Dendritic cell treated with granulocyte-macrophage colony-stimulating factor and Interleukin-4, amounts not matched to agents 40 ng/mL and 50 ng/mL, for 4 days (primary cell): ENCODE results near the gene USP32.
"Not testable (repeated sequence)": the region's sequence is repeated elsewhere in the genome, so short reads cannot be mapped to it uniquely, and the experiment has no call there.

Experiments used
- H3K27ac Mint-ChIP-seq: one replicate; pipeline ENCODE4 v1.8.0; 2022; ENCODE audit warnings: mild to moderate bottlenecking, mixed read lengths
- H3K27me3 Mint-ChIP-seq: one replicate; pipeline ENCODE4 v1.8.0; 2022; ENCODE audit warnings: mild to moderate bottlenecking, mixed read lengths
- H3K36me3 Mint-ChIP-seq: one replicate; pipeline ENCODE4 v1.8.0; 2022; ENCODE audit warnings: low read depth, mixed read lengths
- H3K4me1 Mint-ChIP-seq: one replicate; pipeline ENCODE4 v1.8.0; 2022; ENCODE audit warnings: low read depth, mixed read lengths
- H3K4me3 Mint-ChIP-seq: one replicate; pipeline ENCODE4 v1.8.0; 2022; ENCODE audit warnings: mild to moderate bottlenecking, moderate library complexity, mixed read lengths
- H3K9me3 Mint-ChIP-seq: one replicate; pipeline ENCODE4 v1.8.0; 2022; ENCODE audit warnings: mixed read lengths
- intact Hi-C: fragments of 100-400 bp; cut with micrococcal nuclease; formaldehyde crosslinking; loops from one replicate; pipeline ENCODE4 v1.15.0; 2022

The USP32 gene

DNA sequence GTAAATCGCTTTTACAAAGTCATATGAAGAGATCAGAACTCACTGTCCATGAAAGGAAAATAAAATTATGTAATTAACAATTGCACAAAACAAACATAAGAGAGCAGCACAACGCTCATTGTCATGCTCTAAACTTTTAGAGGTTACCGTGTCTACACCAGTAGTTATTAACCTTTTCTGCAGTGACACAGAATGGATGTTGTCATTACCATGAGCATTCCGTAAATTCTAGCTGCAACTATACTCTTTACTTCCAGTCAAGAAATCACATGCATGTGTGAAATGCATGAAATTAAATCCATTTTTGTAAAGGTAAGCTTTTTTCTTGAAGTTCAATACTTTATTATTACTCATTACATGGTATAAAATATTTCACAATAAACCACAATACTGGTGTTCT is 38.2 kb downstream of the USP32 start:
- no peaks in the 10 kb centered on the region for H3K9me3 Mint-ChIP-seq
- H3K36me3 Mint-ChIP-seq, result peaks cover 11% of the 10 kb centered on the region
- intact Hi-C loops, result no loop called here
- no peak overlapping the region for H3K4me3 Mint-ChIP-seq
- no peaks in the 10 kb centered on the region for H3K27me3 Mint-ChIP-seq
- no peak overlapping the region for H3K27ac Mint-ChIP-seq
- H3K4me1 Mint-ChIP-seq, result peaks cover 36% of the 10 kb centered on the region

DNA sequence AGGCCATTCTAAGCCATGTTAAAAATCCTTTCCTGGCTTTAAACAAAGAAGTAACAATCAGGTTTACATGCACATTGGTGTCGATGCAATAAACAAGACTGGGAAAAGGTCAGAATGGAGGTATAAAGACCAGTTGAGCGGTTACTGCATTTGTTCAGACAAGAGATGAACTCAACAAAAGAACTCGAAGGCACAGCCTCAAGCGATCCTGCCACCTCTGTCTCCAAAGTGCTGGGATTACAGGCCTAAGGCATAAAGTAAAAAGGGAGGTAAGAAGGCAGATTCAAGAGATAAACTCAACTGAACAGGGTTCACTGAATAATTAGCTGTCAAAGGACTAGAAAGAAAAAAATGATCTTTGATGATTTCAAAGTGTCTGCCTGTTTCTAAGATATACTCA is 39.4 kb downstream of the USP32 start:
- H3K36me3 Mint-ChIP-seq, result peaks cover 11% of the 10 kb centered on the region
- H3K27me3 Mint-ChIP-seq, result no peaks in the 10 kb centered on the region
- no peak overlapping the region for H3K27ac Mint-ChIP-seq
- intact Hi-C loops, result no loop called here
- H3K4me3 Mint-ChIP-seq, result no peak overlapping the region
- peaks cover 37% of the 10 kb centered on the region for H3K4me1 Mint-ChIP-seq
- H3K9me3 Mint-ChIP-seq, result no peaks in the 10 kb centered on the region

DNA sequence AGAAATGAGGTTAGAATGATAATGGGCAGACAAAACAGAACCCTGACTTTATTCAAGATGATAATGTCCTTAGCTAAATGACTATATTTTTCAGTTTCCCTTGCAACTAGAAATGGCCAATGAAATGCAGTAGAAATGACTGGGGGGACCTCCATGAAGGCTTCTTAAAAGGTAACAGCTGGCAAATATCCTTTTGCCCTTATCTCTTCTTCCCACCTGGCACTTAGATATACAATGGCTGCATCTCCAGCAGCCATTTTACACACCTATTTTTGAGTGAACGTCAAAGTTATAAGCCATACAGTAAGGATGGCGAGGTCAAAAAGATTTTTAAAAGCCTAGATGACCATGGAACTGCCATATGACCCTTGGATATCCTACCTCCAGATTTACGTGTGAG is 39.9 kb downstream of the USP32 start:
- no peaks in the 10 kb centered on the region for H3K27me3 Mint-ChIP-seq
- peaks cover 11% of the 10 kb centered on the region for H3K36me3 Mint-ChIP-seq
- H3K27ac Mint-ChIP-seq, result no peak overlapping the region

DNA sequence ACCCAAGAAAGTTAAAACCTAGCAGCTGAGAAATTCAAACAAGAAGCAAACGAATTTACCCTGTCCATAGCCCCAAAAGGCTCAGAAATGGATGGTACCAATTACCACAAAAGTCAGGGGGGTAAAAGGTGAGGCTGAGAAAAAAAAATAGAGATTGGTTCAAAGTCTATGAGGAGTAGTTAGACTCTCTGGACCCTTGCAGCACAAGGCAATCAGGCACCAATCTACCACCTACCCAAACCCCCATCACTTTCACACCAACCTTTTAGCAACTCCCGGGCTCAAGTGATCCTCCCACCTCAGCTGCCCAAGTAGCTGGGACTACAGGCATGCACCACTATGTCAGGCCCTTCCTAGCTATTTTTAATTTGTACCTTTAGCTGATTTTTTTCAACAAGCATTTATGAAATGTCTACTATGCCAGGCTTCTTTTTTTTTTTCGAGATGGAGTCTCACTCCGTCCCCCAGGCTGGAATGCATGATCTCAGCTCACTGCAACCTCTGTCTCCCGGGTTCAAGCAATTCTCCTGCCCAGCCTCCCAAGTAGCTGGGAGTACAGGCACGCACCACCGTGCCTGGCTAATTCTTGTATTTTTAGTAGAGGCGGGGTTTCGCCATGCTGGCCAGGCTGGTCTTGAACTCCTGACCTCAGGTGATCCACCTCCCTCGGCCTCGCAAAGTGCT is 40.8 kb downstream of the USP32 start:
- Mint-ChIP-seq H3K9me3 (no peaks in the 10 kb centered on the region), H3K4me1 (peaks cover 26% of the 10 kb centered on the region), H3K27me3 (no peaks in the 10 kb centered on the region), H3K36me3 (peaks cover 11% of the 10 kb centered on the region), H3K4me3 (no peak overlapping the region), H3K27ac (no peak overlapping the region)
- intact Hi-C loops, result no loop called here

More for the DNA sequence above, 39.9 kb downstream of the USP32 start:
- no peak overlapping the region for H3K4me3 Mint-ChIP-seq
- H3K4me1 Mint-ChIP-seq, result peaks cover 35% of the 10 kb centered on the region
- no peaks in the 10 kb centered on the region for H3K9me3 Mint-ChIP-seq
- intact Hi-C loops, result no loop called here

DNA sequence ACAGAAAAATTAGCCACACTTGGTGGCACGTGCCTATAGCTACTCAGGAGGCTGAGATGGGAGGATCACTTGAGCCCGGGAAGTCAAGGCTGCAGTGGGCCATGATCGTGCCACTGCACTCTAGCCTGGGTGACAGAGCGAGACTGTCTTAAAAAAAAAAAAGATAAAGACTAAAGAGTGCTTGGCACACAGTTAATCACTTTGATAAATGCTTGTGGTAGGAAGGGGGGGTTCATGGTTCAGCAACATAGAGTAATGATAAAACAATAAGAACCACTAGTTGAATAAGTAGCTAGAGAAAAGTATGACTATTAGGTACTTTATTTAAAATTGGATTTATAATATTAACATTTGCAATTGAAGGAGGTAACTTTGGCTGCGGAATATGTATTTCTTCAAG is 43.3 kb downstream of the USP32 start:
- Mint-ChIP-seq H3K27me3 (no peaks in the 10 kb centered on the region), H3K4me3 (no peak overlapping the region), H3K9me3 (no peaks in the 10 kb centered on the region), H3K27ac (no peak overlapping the region), H3K36me3 (peaks cover 33% of the 10 kb centered on the region), H3K4me1 (peaks cover 8% of the 10 kb centered on the region)
- intact Hi-C loops, result loop anchor here (10.0 kb wide), 1 partner anchor 694 kb away; no protein-coding TSS in a partner anchor

DNA sequence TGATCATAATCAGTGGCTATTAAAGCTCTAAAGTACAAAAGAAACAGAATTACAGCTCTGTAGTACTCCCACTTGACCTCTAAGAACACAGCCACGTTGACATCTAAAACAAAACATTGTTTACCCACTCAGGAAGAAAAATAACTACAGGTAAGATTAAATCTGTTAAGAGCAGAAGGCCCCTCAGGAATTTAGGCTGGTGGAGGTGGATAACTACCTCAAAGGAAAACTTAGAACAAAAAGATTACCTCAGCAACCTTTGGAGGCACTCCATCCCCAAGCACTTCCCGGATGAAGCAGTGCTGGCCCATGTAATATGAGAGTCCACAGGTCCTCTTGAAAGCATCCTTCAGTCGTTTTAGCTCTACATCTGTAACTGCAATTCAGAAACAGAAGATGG is 46.7 kb downstream of the USP32 start:
- no peaks in the 10 kb centered on the region for H3K27me3 Mint-ChIP-seq
- no peak overlapping the region for H3K27ac Mint-ChIP-seq
- intact Hi-C loops, result loop anchor here (10.0 kb wide), 1 partner anchor 690 kb away; no protein-coding TSS in a partner anchor
- H3K4me3 Mint-ChIP-seq, result no peak overlapping the region
- H3K9me3 Mint-ChIP-seq, result no peaks in the 10 kb centered on the region
- peaks cover 55% of the 10 kb centered on the region for H3K36me3 Mint-ChIP-seq
- H3K4me1 Mint-ChIP-seq, result peaks cover 26% of the 10 kb centered on the region

DNA sequence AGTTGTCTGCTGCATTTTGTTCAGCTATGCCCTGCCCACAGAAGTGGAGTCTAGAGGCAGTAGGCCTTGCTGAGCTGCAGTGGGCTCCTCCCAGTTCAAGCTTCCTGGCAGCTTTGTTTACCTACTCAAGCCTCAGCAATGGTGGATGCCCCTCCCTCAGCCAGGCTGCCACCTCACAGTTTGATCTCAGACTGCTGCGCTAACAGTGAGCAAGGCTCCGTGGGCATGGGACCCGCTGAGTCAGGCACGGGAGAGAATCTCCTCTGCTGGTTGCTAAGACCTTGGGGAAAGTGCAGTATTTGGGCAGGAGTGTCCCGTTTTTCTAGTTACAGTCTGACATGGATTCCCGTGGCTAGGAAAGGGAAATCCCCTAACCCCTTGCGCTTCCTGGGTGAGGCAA is 49.4 kb downstream of the USP32 start:
- H3K4me3 Mint-ChIP-seq, H3K27ac Mint-ChIP-seq, H3K27me3 Mint-ChIP-seq, H3K9me3 Mint-ChIP-seq: not testable (repeated sequence)
- Mint-ChIP-seq H3K36me3 (peaks cover 68% of the 10 kb centered on the region), H3K4me1 (peaks cover 18% of the 10 kb centered on the region)
- intact Hi-C loops, result loop anchor here (10.0 kb wide), 1 partner anchor 688 kb away; no protein-coding TSS in a partner anchor

DNA sequence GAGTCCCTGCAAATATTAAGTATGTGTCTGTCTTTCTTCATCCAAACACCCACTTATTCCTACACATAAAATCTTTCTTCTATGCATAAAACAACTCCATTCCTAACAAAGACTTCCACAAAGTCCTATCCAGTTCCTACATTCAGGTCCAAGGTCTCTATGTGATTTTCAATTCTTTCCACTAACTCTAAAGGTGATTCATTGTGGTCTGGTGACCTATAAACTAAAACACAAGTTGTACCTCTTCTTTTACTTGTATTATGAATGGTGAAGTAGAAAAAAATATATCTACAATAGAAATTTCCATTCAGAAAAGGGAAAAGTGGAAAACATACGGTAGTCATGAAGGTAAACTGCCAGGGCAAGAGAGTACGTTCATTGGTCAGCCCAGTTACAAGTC is 56.6 kb downstream of the USP32 start:
- H3K27me3 Mint-ChIP-seq, result no peaks in the 10 kb centered on the region
- peaks cover 57% of the 10 kb centered on the region for H3K36me3 Mint-ChIP-seq
- H3K4me3 Mint-ChIP-seq, result no peak overlapping the region
- H3K9me3 Mint-ChIP-seq, result no peaks in the 10 kb centered on the region
- intact Hi-C loops, result no loop called here
- H3K27ac Mint-ChIP-seq, result no peak overlapping the region
- H3K4me1 Mint-ChIP-seq, result peaks cover 7% of the 10 kb centered on the region

DNA sequence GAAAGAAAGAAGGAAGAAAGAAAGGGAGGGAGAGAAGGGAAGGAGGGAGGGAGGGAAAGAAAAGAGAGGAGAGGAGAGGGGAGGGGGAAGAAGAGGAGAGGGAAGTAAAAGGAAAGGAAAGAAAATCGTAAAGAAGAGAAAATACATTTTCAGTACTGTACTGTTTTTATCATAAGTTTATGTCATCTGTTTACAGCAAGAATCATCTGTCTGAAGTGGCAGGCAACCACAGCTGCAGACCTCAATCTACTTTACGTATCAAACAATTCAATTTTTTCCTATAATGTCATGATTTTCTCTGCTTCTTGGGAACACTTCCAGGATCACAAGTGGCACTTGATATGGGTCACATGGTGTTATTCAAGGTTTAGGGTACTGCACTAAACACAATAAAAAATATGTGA is 58.3 kb downstream of the USP32 start:
- H3K27ac Mint-ChIP-seq, result no peak overlapping the region
- no peak overlapping the region for H3K4me3 Mint-ChIP-seq
- H3K4me1 Mint-ChIP-seq, result peaks cover 10% of the 10 kb centered on the region
- H3K9me3 Mint-ChIP-seq, result no peaks in the 10 kb centered on the region
- intact Hi-C loops, result no loop called here
- peaks cover 62% of the 10 kb centered on the region for H3K36me3 Mint-ChIP-seq
- H3K27me3 Mint-ChIP-seq, result no peaks in the 10 kb centered on the region

DNA sequence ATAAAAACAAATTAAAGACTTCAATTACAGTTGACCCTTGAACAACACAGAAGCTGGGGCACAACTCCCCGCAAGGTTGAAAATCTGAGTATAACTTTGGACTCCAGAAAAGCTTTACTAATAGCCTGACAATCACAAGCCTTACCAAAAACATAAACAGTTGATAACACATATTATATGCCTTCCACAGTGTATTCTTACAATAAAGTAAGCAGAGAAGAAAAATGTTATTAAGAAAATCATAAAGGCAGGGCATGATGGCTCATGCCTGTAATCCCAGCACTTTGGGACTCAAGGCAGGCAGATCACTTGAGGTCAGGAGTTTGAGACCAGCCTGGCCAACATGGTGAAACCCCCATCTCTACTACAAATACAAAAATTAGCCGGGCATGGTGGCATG is 58.9 kb downstream of the USP32 start:
- H3K36me3 Mint-ChIP-seq, result peaks cover 62% of the 10 kb centered on the region
- H3K27me3 Mint-ChIP-seq, H3K4me1 Mint-ChIP-seq, H3K9me3 Mint-ChIP-seq, H3K27ac Mint-ChIP-seq, intact Hi-C loops, H3K4me3 Mint-ChIP-seq: not testable (repeated sequence)

DNA sequence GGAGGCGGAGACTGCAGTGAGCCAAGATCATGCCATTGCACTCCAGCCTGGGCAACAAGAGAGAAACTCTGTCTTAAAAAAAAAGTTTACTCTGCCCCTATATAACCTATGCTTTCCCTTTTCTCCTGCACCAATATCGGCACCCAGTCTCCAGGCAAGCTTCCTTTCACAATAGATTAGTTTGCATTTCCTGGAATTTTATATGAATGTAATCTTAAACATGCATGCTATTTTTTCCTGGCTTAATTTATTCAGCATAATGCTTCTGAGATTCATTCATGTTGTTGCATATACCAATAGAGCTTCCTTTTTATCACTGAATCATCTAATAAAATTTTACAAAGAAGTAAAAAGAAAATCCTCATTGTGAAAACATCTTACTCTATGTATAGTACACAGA is 59.4 kb downstream of the USP32 start:
- no peak overlapping the region for H3K27ac Mint-ChIP-seq
- no peaks in the 10 kb centered on the region for H3K27me3 Mint-ChIP-seq
- no peaks in the 10 kb centered on the region for H3K9me3 Mint-ChIP-seq
- H3K36me3 Mint-ChIP-seq, result peaks cover 62% of the 10 kb centered on the region
- peaks cover 13% of the 10 kb centered on the region for H3K4me1 Mint-ChIP-seq
- no peak overlapping the region for H3K4me3 Mint-ChIP-seq
- intact Hi-C loops, result no loop called here

DNA sequence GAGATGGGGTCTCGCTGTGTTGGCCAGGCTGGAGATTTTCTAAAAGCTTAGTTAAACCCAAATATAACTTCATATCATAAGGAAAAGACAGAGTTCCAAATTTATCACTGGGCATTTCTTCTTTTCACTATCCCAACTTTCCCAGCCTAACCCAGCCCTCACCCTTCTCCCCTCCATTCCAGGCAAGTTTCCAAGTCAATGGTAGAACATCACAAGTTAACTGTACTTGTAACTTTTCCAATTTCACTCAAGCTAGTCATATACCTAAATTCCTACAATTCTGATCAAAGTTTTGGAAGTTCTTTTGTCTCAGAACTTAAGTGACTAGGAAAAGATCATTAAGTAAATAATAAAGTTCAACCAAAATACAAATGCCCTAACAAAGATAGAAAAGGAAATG is 61.2 kb downstream of the USP32 start:
- Mint-ChIP-seq H3K27me3 (no peaks in the 10 kb centered on the region), H3K27ac (no peak overlapping the region), H3K4me3 (no peak overlapping the region), H3K36me3 (peaks cover 68% of the 10 kb centered on the region), H3K4me1 (peaks cover 20% of the 10 kb centered on the region), H3K9me3 (no peaks in the 10 kb centered on the region)
- intact Hi-C loops, result no loop called here

DNA sequence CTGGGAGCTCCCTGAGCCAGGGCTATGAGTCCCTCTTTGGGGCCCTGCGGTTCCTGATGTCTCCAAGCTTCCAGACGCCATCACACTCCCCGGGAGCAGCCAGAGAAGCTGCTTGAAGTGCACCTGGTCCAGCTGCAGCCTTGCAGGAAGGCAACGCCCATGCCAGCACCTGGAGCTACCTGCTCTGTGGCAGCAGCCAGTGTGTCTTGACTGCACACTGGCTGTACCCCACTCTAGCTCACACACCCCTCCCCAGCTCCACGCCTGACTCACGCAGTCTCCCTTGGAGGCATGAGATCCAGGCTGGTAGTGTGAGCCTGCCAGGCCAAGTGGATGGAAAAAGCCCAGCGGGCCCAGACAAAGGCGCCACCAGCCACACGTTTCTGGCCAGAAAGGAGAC is 63.3 kb downstream of the USP32 start:
- Mint-ChIP-seq H3K4me1 (peaks cover 20% of the 10 kb centered on the region), H3K36me3 (peaks cover 64% of the 10 kb centered on the region), H3K27ac (no peak overlapping the region), H3K27me3 (no peaks in the 10 kb centered on the region), H3K9me3 (no peaks in the 10 kb centered on the region), H3K4me3 (no peak overlapping the region)
- intact Hi-C loops, result no loop called here

DNA sequence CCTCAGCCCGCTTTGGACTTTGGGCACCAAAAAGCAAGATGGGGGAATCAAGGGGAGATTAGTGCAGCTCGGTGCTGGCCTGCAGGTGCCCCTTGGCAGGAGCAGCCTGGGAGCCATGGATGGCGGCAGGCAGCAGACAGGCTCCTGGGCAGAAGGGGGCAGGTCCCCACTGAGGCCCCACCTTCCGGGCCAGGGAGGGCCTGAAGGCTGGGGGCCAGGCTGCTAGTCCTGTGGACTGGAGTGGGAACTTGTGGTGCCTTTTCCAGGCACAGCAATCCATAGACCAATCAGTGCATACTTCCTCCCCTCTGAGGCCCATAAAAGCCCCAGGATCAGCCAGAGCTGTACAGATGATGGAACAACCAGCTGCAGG is 64.0 kb downstream of the USP32 start:
- Mint-ChIP-seq H3K27me3 (no peaks in the 10 kb centered on the region), H3K27ac (no peak overlapping the region), H3K4me3 (no peak overlapping the region), H3K9me3 (no peaks in the 10 kb centered on the region), H3K36me3 (peaks cover 58% of the 10 kb centered on the region), H3K4me1 (peaks cover 20% of the 10 kb centered on the region)
- intact Hi-C loops, result no loop called here
